ENCODE data around the gene CMYA5.
A peak's percentile ranks its signal among the peaks of the same experiment; 100 is the strongest.
"Not testable (repeated sequence)": the region's sequence is repeated elsewhere in the genome, so short reads cannot be mapped to it uniquely, and the experiment has no call there.

Gene CMYA5

GRCh38 chr5:79753092-79753491 lies 63.5 kb downstream of the CMYA5 start:
- DNase-seq: no peak

GRCh38 chr5:79753877-79754645 lies 64.4 kb downstream of the CMYA5 start:
- no peak for DNase-seq

GRCh38 chr5:79754865-79755555 lies 65.4 kb downstream of the CMYA5 start:
- DNase-seq: no peak

- DNase-seq: no peak
Measured at GRCh38 chr5:79756076-79756475, 66.4 kb downstream of the CMYA5 start.

- DNase-seq: no peak
Measured at GRCh38 chr5:79759436-79759835, 69.8 kb downstream of the CMYA5 start.

- no peak for DNase-seq
Measured at GRCh38 chr5:79759848-79760247, 70.2 kb downstream of the CMYA5 start.

- DNase-seq: no peak
Measured at GRCh38 chr5:79762929-79763328, 73.3 kb downstream of the CMYA5 start.

- not testable (repeated sequence) for DNase-seq
Measured at GRCh38 chr5:79764147-79764546, 74.5 kb downstream of the CMYA5 start.

- DNase-seq: no peak
Measured at GRCh38 chr5:79771387-79771786, 81.8 kb downstream of the CMYA5 start.

- no peak for DNase-seq
Measured at GRCh38 chr5:79772651-79773050, 83.0 kb downstream of the CMYA5 start.

- DNase-seq: no peak
Measured at GRCh38 chr5:79773612-79774011, 84.0 kb downstream of the CMYA5 start.

- peak; percentile 15 for DNase-seq
Measured at GRCh38 chr5:79774171-79774854, 84.7 kb downstream of the CMYA5 start.

GRCh38 chr5:79774855-79775237 lies 85.2 kb downstream of the CMYA5 start:
- no peak for DNase-seq

- not testable (repeated sequence) for DNase-seq
Measured at GRCh38 chr5:79784741-79785140, 95.1 kb downstream of the CMYA5 start.

GRCh38 chr5:79785983-79786382 lies 96.3 kb downstream of the CMYA5 start:
- DNase-seq: no peak

- DNase-seq: no peak
Measured at GRCh38 chr5:79787448-79787847, 97.8 kb downstream of the CMYA5 start.

GRCh38 chr5:79791843-79792242 lies 102.2 kb downstream of the CMYA5 start:
- no peak for DNase-seq

- DNase-seq: no peak
Measured at GRCh38 chr5:79792463-79792862, 102.8 kb downstream of the CMYA5 start.

- DNase-seq: no peak
Measured at GRCh38 chr5:79793304-79793703, 103.7 kb downstream of the CMYA5 start.

GRCh38 chr5:79793722-79794121 lies 104.1 kb downstream of the CMYA5 start:
- DNase-seq: no peak

- no peak for DNase-seq
Measured at GRCh38 chr5:79794347-79794746, 104.7 kb downstream of the CMYA5 start.

GRCh38 chr5:79795764-79796398 lies 106.2 kb downstream of the CMYA5 start:
- DNase-seq: no peak

- DNase-seq: no peak
Measured at GRCh38 chr5:79798893-79799590, 109.4 kb downstream of the CMYA5 start.
